Epithelial cell of proximal tubule (primary cell): Measurements from ENCODE around the gene ZNF574. TPM values are rescaled to one million over a fixed set of nuclear protein-coding genes. Genes with fewer than 3 reads are reported as not detected.

Source experiments
- DNase-seq: peaks from one replicate; pipeline ENCODE4 v3.0.0-alpha.2; 2011; ENCODE audit warnings: low read depth
- H3K4me3 ChIP-seq: 2 replicates; pipeline ENCODE4 v1.5.1; 2011; ENCODE audit warnings: low read depth, mild to moderate bottlenecking, low read length
- total RNA-seq: library from RNA; depleted of rRNA; stranded (reverse); fragments of >200 nt; gene quantifications from 2 replicates; pipeline ENCODE4 v1.2.3, GENCODE V29; 2015
- TF ChIP-seq, protein P1 (sequence below): conservative IDR thresholded peaks from 2 replicates; pipeline ENCODE4 v1.5.1; 2012; ENCODE audit warnings: low read depth, mild to moderate bottlenecking, low read length

ZNF574 gene
- total RNA-seq, 1 donor from 2014 or later, result 19.6 TPM

- TF ChIP-seq, protein P1, sequence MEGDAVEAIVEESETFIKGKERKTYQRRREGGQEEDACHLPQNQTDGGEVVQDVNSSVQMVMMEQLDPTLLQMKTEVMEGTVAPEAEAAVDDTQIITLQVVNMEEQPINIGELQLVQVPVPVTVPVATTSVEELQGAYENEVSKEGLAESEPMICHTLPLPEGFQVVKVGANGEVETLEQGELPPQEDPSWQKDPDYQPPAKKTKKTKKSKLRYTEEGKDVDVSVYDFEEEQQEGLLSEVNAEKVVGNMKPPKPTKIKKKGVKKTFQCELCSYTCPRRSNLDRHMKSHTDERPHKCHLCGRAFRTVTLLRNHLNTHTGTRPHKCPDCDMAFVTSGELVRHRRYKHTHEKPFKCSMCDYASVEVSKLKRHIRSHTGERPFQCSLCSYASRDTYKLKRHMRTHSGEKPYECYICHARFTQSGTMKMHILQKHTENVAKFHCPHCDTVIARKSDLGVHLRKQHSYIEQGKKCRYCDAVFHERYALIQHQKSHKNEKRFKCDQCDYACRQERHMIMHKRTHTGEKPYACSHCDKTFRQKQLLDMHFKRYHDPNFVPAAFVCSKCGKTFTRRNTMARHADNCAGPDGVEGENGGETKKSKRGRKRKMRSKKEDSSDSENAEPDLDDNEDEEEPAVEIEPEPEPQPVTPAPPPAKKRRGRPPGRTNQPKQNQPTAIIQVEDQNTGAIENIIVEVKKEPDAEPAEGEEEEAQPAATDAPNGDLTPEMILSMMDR, result no peak
- DNase-seq, result no peak
- no peak overlapping the region for H3K4me3 ChIP-seq
Measured at GRCh38 chr19:42059196-42059595, 16.8 kb upstream of the ZNF574 start.

DNA sequence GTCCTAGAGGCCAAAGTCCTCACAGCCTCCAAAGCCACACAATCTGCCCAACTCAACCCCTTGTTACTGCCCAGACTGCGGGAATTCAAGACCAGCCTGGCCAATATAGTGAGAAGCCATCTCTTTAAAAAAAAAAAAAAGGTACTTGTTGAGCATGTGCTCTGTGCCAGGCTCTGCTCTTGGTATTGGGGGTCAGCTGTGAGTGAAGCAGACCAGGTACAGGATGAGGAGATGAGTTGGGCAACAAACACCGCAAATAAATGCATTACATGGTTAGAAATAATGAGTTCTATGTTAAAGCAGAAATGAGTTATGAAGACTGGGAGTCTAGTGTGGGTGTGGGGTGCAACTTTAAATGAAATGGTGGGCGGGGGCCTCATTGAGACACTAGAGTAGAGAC, 15.8 kb upstream of the ZNF574 start:
- TF ChIP-seq, protein P1, result no peak
- no peak for DNase-seq
- no peak overlapping the region for H3K4me3 ChIP-seq

GRCh38 chr19:42062381-42062780, 13.6 kb upstream of the ZNF574 start:
- DNase-seq, result no peak
- H3K4me3 ChIP-seq, result no peak overlapping the region
- TF ChIP-seq, protein P1, result no peak

- DNase-seq, result no peak
- no peak overlapping the region for H3K4me3 ChIP-seq
- TF ChIP-seq, protein P1, result no peak
Measured at GRCh38 chr19:42064432-42064831, 11.5 kb upstream of the ZNF574 start.

DNA sequence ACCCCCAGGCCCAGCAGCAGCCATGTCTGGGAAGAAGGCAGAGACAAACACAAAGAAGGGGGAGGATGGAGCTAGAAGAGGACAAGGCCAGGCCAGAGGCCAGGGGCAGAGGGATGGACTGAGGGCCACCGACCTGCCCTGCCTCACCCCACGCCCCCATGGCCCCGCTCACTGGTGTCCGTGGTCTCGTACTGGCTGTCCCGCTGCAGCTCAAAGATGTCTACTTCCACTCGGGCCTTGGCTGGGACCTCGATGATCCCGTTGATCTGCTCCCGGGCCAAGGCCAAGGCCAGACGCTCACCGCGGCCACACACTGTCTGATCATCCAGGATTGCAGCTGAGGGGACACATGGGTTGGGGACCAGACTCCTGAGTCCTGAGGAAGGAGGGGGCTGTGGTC, 10.9 kb upstream of the ZNF574 start:
- TF ChIP-seq, protein P1, result no peak
- no peak for DNase-seq
- H3K4me3 ChIP-seq, result no peak overlapping the region

DNA sequence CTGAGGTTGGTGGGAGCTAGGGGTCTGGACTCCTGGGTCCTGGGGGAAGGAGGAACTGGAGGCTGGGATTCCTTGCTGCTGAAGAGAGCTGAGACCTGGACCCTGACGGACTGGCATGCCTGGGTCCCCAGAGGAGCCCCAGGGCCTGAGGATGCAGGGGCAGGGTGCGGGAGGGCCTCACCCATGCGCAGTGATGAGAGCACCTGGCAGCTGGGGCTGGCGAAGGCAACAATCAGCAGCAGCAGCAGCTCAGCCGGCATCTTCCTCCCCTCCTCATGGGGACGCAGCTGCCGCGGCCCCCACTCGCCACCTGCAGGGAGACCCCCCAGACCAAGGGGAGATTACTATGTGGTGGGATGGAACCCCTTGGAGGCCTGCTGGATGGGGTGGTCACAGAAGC, 10.5 kb upstream of the ZNF574 start:
- H3K4me3 ChIP-seq, result no peak overlapping the region
- TF ChIP-seq, protein P1, result no peak
- no peak for DNase-seq

DNA sequence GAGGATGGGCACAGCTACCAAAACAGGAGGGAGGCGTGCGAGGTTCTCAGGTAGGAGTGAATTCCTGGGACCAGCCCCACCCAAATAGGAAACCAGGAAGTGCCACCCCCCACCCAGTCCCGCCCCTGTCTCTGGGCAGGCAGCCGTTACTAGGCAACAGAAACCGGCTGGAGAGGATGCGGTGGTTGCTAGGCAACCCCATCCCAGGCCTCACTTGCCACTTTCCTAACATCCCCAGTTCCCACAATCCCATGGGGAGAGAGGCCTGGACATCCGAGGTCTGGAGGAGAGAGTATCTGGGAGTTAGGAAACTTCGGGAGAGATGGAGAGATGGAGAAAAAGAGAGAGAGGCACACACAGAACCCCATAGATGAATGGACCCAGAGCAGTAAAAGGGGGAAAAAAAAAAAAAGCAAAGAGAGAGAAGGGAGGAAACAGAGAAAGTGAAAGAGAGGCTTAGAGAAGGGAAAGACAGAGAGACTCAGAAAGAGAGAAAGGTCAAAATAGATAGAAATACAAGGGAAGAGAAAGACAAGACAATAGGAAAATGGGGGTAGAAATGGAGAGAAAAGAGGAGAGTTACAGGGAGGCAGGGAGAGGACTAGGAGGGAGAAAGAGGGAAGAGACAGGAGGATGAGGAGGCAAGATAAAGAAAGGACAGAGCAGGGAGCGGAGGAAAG, 9.8 kb upstream of the ZNF574 start:
- no peak overlapping the region for H3K4me3 ChIP-seq
- TF ChIP-seq, protein P1, result no peak
- DNase-seq, result no peak
